NCI-H2081 treated with DMSO at 0.1 percent for 48 hours (cell line): ENCODE measurements around the gene DENND1A.
A peak's percentile ranks its signal among the peaks of the same experiment; 100 is the strongest.

Experiments used
- DNase-seq: peaks from one replicate; lab custom pipeline; 2025; lab: John Stamatoyannopoulos, UW

The DENND1A gene

GRCh38 chr9:123487944-123488548 lies 441.9 kb downstream of the DENND1A start:
- no peak for DNase-seq

DNA sequence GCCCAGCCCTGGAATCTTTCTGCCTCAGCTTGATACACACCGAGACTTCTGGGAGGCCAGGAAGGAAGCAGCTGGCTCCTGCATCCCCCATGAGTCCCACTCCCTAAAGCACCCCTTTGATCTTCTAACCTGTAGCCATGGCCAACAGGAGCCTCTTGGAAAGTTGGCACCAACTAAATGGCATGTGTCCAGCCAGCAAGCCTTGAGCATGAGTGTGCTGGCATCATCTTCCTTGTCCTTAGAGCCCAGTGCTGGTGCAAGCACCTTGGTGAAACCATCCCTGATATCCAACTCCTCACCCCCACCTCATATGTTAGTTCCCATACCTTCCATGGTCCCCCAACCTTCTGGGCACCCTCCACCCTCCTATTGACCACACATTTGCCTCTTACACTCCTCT lies 443.5 kb downstream of the DENND1A start:
- no peak for DNase-seq

DNA sequence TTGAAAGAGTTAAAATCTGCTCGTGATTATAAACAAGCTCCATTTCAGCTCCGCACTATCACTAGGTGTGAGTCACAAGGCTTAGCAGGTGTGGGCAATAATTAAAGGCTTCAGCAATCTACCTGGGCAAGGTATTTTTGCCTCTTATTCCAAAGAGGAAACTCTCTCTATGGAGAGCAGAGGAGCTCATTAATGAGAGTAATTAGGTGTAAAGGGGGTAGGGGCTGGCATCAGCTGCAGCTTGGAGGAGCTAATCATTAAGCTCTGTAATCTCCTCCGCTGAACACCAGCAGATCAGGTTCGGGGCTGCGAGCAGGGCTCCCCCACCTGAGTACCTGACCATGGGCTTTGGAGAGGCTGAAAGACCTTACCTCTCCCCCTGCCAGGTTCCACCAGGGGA lies 444.7 kb downstream of the DENND1A start:
- DNase-seq = peak; percentile 7

- DNase-seq = no peak
These were observed 445.8 kb downstream of the DENND1A start for GRCh38 chr9:123484130-123484529.

- DNase-seq = no peak
These were observed 446.6 kb downstream of the DENND1A start for GRCh38 chr9:123483191-123483803.

DNA sequence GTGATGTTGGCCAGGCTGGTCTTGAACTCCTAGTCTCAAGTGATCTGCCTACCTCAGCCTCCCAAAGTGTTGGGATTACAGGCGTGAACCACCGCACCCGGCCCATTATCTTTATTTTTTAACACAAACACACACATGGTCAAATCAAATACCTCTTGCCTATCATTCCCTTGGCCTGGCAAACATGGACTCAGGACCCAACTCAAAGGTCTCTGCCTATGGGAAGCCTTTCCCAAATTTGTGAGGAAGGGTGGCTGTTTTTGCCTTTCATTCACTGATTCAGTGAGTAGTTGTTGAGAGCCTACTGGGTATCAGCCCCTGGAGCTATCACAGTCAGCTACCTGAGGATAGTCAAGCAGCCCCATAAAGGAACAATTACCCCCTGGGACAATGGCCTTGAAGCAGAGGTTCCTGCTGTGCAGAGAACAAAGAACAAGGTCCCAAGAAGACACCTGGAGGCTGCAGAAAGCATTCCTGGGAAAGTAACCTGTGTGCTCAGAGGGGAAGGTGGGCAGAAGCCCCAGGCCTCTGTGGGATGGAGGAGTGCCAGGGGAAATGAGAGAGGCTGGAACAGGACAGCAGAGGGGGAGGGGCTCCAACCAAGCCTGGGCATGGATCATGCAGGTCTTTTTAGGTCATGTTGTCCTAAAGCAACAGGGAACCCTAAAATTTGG lies 447.5 kb downstream of the DENND1A start:
- no peak for DNase-seq

DNA sequence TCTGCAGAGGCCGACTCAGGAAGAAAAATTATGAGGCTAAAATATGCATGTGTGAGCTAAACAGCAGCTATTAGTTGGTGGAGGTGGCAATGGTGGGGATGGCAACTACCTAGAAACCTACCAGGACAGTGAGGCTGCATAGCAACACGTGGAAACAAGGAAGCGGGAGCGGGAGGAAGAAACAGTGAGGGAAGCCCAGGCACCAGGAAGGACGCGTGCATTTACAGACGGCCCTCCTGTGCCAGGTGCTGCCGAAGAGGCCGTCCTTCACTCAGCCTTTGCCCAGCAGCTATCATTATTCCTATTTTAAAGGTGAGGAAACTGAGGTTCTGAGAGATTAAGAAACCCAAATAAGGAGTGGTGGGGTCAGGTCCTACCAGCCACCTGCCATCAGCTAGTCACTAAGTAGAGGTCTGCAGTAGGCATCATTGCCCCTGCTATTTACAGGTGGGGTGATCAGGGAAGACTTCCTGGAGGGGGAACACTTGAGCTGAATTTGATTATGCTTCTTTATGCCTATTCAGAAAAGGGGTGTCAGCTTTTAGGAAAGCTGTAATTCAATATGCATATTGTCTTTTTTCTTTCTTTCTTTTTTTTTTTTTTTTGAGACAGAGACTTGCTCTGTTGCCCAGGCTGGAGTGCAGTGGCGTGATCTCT lies 448.6 kb downstream of the DENND1A start:
- no peak for DNase-seq

GRCh38 chr9:123480791-123481190 lies 449.1 kb downstream of the DENND1A start:
- no peak for DNase-seq

- DNase-seq = no peak
These were observed 449.8 kb downstream of the DENND1A start for GRCh38 chr9:123480096-123480495.

DNA sequence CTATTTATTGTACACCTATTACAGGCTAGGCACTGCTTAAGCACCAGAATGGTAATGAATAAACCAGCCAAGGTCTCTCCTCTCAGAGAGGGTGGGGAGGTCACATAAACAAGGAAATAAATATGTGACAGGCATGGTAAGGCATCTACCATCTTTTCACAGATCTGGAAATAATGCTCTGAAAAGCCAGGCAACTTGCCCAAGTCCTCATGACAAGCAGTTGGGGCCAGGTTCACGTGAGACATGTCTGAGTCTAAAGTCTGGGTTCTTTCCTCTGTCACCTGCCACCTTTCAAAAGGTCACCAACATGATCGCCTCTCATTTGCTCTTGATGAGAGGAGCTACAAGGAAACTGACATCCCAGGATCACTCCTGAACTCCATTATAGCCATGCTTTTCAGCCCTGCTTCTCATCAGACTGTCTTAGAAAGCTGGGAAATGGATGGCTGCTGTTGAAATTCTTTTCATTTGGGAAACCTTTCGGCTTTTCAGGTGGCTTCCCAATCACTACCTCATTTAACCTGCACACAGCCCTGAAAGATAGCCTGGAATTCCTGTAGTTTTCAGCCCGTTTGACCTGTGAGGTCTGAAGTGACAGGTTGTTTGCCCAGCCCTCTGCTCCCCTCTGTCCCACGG lies 450.8 kb downstream of the DENND1A start:
- no peak for DNase-seq

DNA sequence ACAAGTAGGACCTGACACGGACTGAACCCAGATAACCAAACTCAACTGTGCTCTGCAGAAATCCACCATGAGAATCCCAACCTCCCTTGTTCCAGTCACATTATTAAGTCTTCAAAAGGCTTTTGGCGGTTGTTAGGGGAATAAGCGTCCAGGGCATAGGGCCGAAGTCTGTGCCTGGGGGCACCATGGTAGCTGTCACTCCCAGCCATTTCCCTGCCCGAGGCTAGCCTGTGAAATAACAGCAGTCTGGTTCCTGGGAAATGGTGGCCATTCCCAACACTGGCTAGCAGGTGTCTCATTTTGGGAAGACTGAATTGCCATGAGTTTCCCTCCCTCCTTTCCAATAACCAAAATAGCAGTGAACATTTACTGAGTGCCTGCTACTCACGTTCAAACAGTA lies 451.8 kb downstream of the DENND1A start:
- DNase-seq = no peak

- DNase-seq = peak; percentile 19
These were observed 454.5 kb downstream of the DENND1A start for GRCh38 chr9:123475407-123475806.

DNA sequence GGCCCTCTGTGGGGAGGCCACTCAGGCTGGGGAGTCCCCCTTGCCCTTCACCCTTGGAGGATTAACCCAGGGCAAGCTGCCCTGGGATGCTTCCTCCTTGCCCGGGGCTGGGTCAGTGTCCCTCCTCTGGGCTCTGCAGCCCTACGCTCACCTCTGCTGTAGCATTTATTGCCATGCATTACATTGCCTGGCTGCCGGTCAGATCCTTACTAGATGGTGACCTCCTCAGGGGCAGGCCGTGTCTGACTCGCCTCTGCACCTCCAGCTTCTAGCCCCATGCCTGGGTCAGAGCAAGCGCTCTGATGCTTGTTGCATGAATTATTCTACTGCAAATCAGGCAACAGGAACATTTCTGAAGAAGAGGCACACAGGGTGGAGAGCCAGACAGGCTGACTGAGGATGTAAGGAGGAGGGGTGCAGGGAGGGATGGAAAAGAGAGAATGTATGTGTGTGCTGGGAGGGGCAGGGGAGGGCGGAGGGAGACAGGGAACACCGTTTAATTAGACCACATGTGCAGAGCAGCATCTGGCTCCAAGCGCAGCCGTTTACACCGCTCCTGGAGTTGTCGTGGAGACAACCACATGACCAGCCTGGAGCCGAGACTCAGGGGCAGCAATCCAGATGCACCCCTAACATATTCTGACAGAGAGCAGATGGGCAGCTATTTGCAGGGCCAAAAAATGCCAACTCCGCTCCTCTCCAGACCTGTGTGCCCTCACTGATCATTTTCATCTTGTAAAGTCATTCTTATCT lies 456.9 kb downstream of the DENND1A start:
- DNase-seq = no peak

- no peak for DNase-seq
These were observed 457.9 kb downstream of the DENND1A start for GRCh38 chr9:123471843-123472570.

- DNase-seq = no peak
These were observed 458.7 kb downstream of the DENND1A start for GRCh38 chr9:123470991-123471770.

DNA sequence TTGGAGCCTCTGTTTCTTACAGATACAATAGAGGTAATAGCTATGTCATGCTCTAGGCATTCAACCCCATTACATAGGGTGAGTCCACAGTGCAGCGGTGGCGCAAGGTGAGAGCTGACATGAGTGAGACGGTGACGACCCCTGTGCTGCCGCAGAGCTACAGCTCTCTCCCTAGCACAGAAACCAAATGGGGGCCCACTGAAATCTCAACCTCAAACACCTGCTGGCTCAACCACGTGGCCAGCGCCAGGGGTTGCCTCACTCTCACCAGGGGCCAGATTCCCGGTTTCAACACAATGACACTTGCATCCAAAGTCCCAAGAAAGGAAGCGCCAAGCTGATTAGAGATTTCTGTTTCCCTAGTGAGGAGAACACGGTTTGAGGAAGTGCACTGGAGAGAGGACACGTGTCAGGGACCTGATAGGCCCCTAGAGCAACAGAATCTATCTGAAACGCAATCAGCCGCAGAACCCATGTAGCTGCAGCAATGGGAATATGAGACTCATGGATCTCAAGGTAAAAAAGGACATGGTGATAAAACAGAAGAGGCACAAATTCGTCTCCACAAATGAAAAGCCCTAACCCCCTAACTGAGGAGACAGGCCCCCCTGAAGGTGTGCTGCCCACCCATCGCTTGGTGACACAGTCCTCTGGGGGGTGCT lies 459.7 kb downstream of the DENND1A start:
- no peak for DNase-seq

DNA sequence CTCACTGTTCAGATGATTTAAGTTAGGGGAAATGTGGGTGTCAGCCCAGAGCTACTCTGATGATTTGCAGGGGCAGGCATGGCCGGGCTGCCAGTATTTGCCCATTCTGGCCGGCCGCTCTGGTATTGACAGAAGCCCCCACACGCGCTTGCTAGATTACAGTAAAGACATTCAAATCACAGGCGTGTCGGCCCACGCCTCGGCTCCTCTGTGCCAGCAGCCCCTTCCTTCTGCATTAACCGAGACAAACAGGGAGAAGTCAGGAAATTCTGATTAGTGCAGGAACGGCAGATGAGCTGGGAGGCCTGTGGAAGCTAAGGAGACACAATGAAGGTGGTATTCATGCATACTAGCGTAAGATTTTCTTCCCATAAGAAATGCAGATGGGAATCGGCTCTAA lies 460.6 kb downstream of the DENND1A start:
- no peak for DNase-seq

- DNase-seq = no peak
These were observed 461.4 kb downstream of the DENND1A start for GRCh38 chr9:123468541-123468940.

GRCh38 chr9:123465304-123465703 lies 464.6 kb downstream of the DENND1A start:
- no peak for DNase-seq

DNA sequence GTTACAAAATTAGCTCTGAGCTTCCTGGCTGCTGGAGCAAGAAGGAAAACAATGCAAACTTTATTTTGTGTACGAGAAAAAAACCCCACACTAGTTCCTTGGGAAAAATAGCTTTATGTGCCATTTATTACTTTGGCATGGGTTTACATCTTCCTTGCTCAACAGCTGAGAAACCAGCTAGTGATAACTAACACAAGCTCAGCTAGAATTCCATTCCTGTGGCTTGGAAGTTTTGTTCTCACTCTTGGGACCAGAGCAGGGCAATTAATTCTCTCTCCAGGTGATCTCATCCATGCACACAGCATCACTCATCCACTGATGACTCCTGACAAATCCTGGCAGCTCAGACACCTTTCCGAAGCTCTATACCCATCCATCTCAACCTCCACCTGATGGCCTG lies 469.8 kb downstream of the DENND1A start:
- no peak for DNase-seq
